ENCODE results near the gene FAM177A1. TPM values are rescaled to one million over a fixed set of nuclear protein-coding genes. Genes with fewer than 3 reads are reported as not detected.

Gene FAM177A1
- polyA plus RNA-seq, 4 donors: 47.7 to 111 (median 75.9) TPM

DNA sequence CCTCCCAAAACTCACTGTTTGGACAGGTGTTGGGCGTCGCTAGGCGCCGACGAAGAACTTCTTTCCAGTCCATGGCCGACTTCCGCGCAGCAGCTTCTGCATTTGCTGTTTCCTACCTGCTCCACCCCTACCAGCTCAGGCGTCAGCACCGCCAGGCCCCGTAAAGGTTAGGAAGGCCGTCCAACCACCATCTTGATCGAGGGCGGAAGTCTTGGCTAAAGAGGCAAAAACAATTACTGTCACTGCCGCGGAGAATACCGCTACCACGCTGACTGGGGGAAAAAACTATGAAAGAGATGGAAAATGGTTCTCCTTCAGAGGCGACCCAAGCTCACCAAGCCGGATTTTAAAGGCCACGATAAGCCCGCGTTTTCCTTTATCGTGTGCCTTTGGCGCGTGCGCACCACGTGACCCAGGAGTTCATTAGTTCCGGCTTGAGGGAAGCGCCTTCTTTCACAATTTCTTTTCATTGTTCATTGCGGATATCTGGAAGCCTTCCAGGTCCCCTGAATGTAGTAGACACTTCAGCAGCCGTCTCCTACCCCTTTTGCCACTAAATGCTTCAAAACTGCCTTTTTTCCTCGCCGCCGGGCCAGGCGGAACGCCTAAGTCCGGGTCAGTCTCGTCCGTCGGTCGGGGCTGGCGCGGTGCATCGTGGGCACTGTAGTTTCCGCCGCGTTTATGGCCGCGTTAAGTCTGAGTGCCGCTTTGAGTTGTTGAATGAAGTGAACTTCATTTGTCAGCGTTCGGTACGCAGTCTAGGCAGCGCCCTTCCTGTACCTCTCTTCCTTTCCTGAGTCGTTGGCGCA, 76.0 kb downstream of the FAM177A1 start, which contains the start of the genes PPP2R3C and PRORP:
PPP2R3C (minus strand) TSS at position 104 of the 809 bp plus-strand sequence; CDS start at position 73, 31 bp downstream.
PRORP (plus strand) TSS at position 666 of the 809 bp plus-strand sequence. CDS start 694 bp downstream, outside the sequence.
- Histone ChIP-seq H3K4me1 (ENCODE audit: control insufficient read depth in 3 of 3, insufficient read depth in 2 of 3, low read depth in 1 of 3, low read length in 2 of 3) (peaks cover 0 to 14% (median 3%) of the 10 kb centered on the region in 3 donors), H3K4me3 (ENCODE audit: low read depth in 1 of 3, low read length in 3 of 3) (peak within 1 kb of the TSS; percentile 34 to 93 (median 77)), H3K36me3 (ENCODE audit: control insufficient read depth in 3 of 3, insufficient read depth in 2 of 3, low read depth in 1 of 3, low read length in 3 of 3) (peaks cover 0 to 16% (median 0%) of the 10 kb centered on the region in 3 donors), H3K27ac (ENCODE audit: low read depth in 1 of 3, low read length in 2 of 3) (peak within 1 kb of the TSS; percentile 90 to 98 (median 95)), H3K27me3 (ENCODE audit: control insufficient read depth in 3 of 3, insufficient read depth in 3 of 3, low read length in 3 of 3) (no peaks in the 10 kb centered on the region), H3K9me3 (ENCODE audit: control insufficient read depth in 2 of 2, insufficient read depth in 1 of 2, low read depth in 1 of 2, low read length in 1 of 2) (no peaks in the 10 kb centered on the region)
- peak; percentile 97 to 98 for DNase-seq
- WGBS, 3 donors: 0 to 1% (median 0%) methylated on average over 56 to 57 of the region's 57 CpGs
- FAIRE-seq: no peak

- DNase-seq: peak in 1 of 2 donors; percentile 63
- no peaks in the 10 kb centered on the region for H3K9me3 ChIP-seq (ENCODE audit: control insufficient read depth in 2 of 2, insufficient read depth in 1 of 2, low read depth in 1 of 2, low read length in 1 of 2)
- no peaks in the 10 kb centered on the region for H3K27me3 ChIP-seq (ENCODE audit: control insufficient read depth in 3 of 3, insufficient read depth in 3 of 3, low read length in 3 of 3)
- FAIRE-seq: no peak
- H3K4me1 ChIP-seq (ENCODE audit: control insufficient read depth in 3 of 3, insufficient read depth in 2 of 3, low read depth in 1 of 3, low read length in 2 of 3): peaks cover 0 to 14% (median 3%) of the 10 kb centered on the region in 3 donors
- H3K27ac ChIP-seq (ENCODE audit: low read depth in 1 of 3, low read length in 2 of 3): peak overlapping the region; percentile 90 to 98 (median 95)
- H3K36me3 ChIP-seq (ENCODE audit: control insufficient read depth in 3 of 3, insufficient read depth in 2 of 3, low read depth in 1 of 3, low read length in 3 of 3): peaks cover 0 to 16% (median 0%) of the 10 kb centered on the region in 3 donors
- H3K4me3 ChIP-seq (ENCODE audit: low read depth in 1 of 3, low read length in 3 of 3): peak overlapping the region; percentile 34 to 93 (median 77)
- WGBS, 3 donors: 1 to 6% (median 3%) methylated on average over 23 of the region's 23 CpGs
Measured at GRCh38 chr14:35122696-35123387, 76.8 kb downstream of the FAM177A1 start.

GRCh38 chr14:35123388-35123703, 77.3 kb downstream of the FAM177A1 start:
- peak overlapping the region; percentile 90 to 98 (median 95) for H3K27ac ChIP-seq (ENCODE audit: low read depth in 1 of 3, low read length in 2 of 3)
- FAIRE-seq: no peak

DNA sequence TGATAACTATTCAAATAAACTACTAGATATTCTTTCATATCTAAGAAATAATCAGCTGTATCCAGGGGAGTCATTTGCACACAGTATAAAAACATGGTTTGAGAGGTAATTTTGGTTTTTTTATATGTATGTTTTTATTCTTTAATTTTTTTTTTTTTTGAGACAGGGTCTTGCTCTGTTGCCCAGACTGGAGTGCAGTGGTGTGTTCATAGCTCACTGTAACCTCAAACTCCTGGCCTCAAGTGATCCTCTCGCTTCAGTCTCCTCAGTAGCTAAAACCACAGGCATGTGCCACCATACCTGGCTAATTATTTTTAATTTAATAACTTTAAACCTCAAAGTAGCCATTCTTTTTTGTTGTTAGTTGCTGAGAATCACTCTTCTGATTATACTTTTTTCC, 78.1 kb downstream of the FAM177A1 start:
- FAIRE-seq (no peak), DNase-seq (no peak)
- no peak overlapping the region for H3K27ac ChIP-seq (ENCODE audit: low read depth in 1 of 3, low read length in 2 of 3)
- WGBS, 3 donors: 79 to 91% (median 88%) methylated on average over 1 of the region's 1 CpG
- H3K4me3 ChIP-seq (ENCODE audit: low read depth in 1 of 3, low read length in 3 of 3): no peak overlapping the region
- peaks cover 0 to 17% (median 0%) of the 10 kb centered on the region in 3 donors for H3K36me3 ChIP-seq (ENCODE audit: control insufficient read depth in 3 of 3, insufficient read depth in 2 of 3, low read depth in 1 of 3, low read length in 3 of 3)
- H3K27me3 ChIP-seq (ENCODE audit: control insufficient read depth in 3 of 3, insufficient read depth in 3 of 3, low read length in 3 of 3): no peaks in the 10 kb centered on the region
- H3K9me3 ChIP-seq (ENCODE audit: control insufficient read depth in 2 of 2, insufficient read depth in 1 of 2, low read depth in 1 of 2, low read length in 1 of 2): no peaks in the 10 kb centered on the region
- H3K4me1 ChIP-seq (ENCODE audit: control insufficient read depth in 3 of 3, insufficient read depth in 2 of 3, low read depth in 1 of 3, low read length in 2 of 3): peaks cover 0 to 14% (median 0%) of the 10 kb centered on the region in 3 donors

More at GRCh38 chr14:35123388-35123703, 77.3 kb downstream of the FAM177A1 start:
- Histone ChIP-seq H3K4me1 (ENCODE audit: control insufficient read depth in 3 of 3, insufficient read depth in 2 of 3, low read depth in 1 of 3, low read length in 2 of 3) (peaks cover 0 to 14% (median 0%) of the 10 kb centered on the region in 3 donors), H3K9me3 (ENCODE audit: control insufficient read depth in 2 of 2, insufficient read depth in 1 of 2, low read depth in 1 of 2, low read length in 1 of 2) (no peaks in the 10 kb centered on the region), H3K36me3 (ENCODE audit: control insufficient read depth in 3 of 3, insufficient read depth in 2 of 3, low read depth in 1 of 3, low read length in 3 of 3) (peaks cover 0 to 16% (median 0%) of the 10 kb centered on the region in 3 donors), H3K4me3 (ENCODE audit: low read depth in 1 of 3, low read length in 3 of 3) (peak overlapping the region in 2 of 3 donors; percentile 77 to 93), H3K27me3 (ENCODE audit: control insufficient read depth in 3 of 3, insufficient read depth in 3 of 3, low read length in 3 of 3) (no peaks in the 10 kb centered on the region)
- WGBS, 3 donors: 12 to 38% (median 15%) methylated on average over 3 of the region's 3 CpGs
- DNase-seq: peak in 1 of 2 donors; percentile 26

Other genes starting within 250 kb of the FAM177A1 start
- 10 to 100 TPM; 16.4 to 40.3 (median 25.4) TPM for gene BAZ1A, start 170.9 kb upstream of the FAM177A1 start, polyA plus RNA-seq
- 10 to 100 TPM; 31.3 to 59.6 (median 35.9) TPM for gene SRP54, start 63.3 kb upstream of the FAM177A1 start, polyA plus RNA-seq
- 10 to 100 TPM; 23.3 to 50.0 (median 49.1) TPM for gene PPP2R3C, start 75.7 kb downstream of the FAM177A1 start, polyA plus RNA-seq
- 10 to 100 TPM in 3 of 4 donors, 1 to 10 TPM in 1; 8.1 to 31.0 (median 16.0) TPM for gene PRORP, start 76.3 kb downstream of the FAM177A1 start, polyA plus RNA-seq
- gene PSMA6, start 246.1 kb downstream of the FAM177A1 start, polyA plus RNA-seq: 100 to 1,000 TPM; 165 to 288 (median 266) TPM